HG02759 (cell line): ENCODE results near the gene VAPA.
"Not testable (repeated sequence)": the region's sequence is repeated elsewhere in the genome, so short reads cannot be mapped to it uniquely, and the experiment has no call there.

Experiments used
- ATAC-seq: cut with Tn5 transposase; IDR thresholded peaks from one replicate; pipeline ENCODE4 v1.9.1; 2021; ENCODE audit warnings: mild to moderate bottlenecking, moderate library complexity; ENCODE audit not compliant: unreplicated experiment

Gene VAPA

GRCh38 chr18:9885170-9886004 lies 28.4 kb upstream of the VAPA start, which contains the start of gene TXNDC2:
TSS of gene TXNDC2 (plus strand) at chr18:9885973. CDS start at chr18:9886681, 708 bp downstream.
- ATAC-seq: no peak

GRCh38 chr18:9886005-9886348 lies 27.8 kb upstream of the VAPA start:
- no peak for ATAC-seq

- ATAC-seq: no peak
Measured at GRCh38 chr18:9887992-9888391, 25.8 kb upstream of the VAPA start.

- ATAC-seq: no peak
Measured at GRCh38 chr18:9890196-9890595, 23.6 kb upstream of the VAPA start.

GRCh38 chr18:9890957-9891356 lies 22.9 kb upstream of the VAPA start:
- ATAC-seq: no peak

GRCh38 chr18:9891515-9891914 lies 22.3 kb upstream of the VAPA start:
- ATAC-seq: not testable (repeated sequence)

GRCh38 chr18:9894454-9895068 lies 19.3 kb upstream of the VAPA start:
- ATAC-seq: no peak

GRCh38 chr18:9897129-9897528 lies 16.7 kb upstream of the VAPA start:
- no peak for ATAC-seq

GRCh38 chr18:9897787-9898291 lies 16.0 kb upstream of the VAPA start:
- ATAC-seq: not testable (repeated sequence)

GRCh38 chr18:9898792-9899549 lies 14.8 kb upstream of the VAPA start:
- no peak for ATAC-seq

- ATAC-seq: not testable (repeated sequence)
Measured at GRCh38 chr18:9899550-9899930, 14.3 kb upstream of the VAPA start.

GRCh38 chr18:9900699-9901098 lies 13.1 kb upstream of the VAPA start:
- ATAC-seq: no peak

GRCh38 chr18:9901377-9901776 lies 12.4 kb upstream of the VAPA start:
- no peak for ATAC-seq

GRCh38 chr18:9902264-9902663 lies 11.6 kb upstream of the VAPA start:
- not testable (repeated sequence) for ATAC-seq

- no peak for ATAC-seq
Measured at GRCh38 chr18:9902832-9903231, 11.0 kb upstream of the VAPA start.

GRCh38 chr18:9905401-9905922 lies 8.4 kb upstream of the VAPA start:
- no peak for ATAC-seq

- ATAC-seq: no peak
Measured at GRCh38 chr18:9906481-9906880, 7.3 kb upstream of the VAPA start.

- ATAC-seq: no peak
Measured at GRCh38 chr18:9907867-9908266, 5.9 kb upstream of the VAPA start.

- ATAC-seq: no peak
Measured at GRCh38 chr18:9910071-9910470, 3.7 kb upstream of the VAPA start.

- no peak for ATAC-seq
Measured at GRCh38 chr18:9910661-9911060, 3.2 kb upstream of the VAPA start.

GRCh38 chr18:9911226-9911625 lies 2.6 kb upstream of the VAPA start:
- no peak for ATAC-seq
